Panc1 (cell line): ENCODE results near the gene PCCA. TPM values are rescaled to one million over a fixed set of nuclear protein-coding genes. Genes with fewer than 3 reads are reported as not detected.

Experiments
- ATAC-seq: fragments of 200-7000 bp; cut with Tn5 transposase; 2 replicates; pipeline ENCODE4 v1.9.1; 2020; ENCODE audit warnings: mild to moderate bottlenecking, moderate library complexity
- BruUV-seq: library from RNA; stranded (reverse); fragments of 400-500 nt; replicated peaks from 2 replicates; lab custom pipeline; 2021; lab: Mats Ljungman, UMichigan
- CTCF ChIA-PET: fragments of 300-600 bp; sonication (Branson Sonifier 250); formaldehyde crosslinking; loops from one replicate; lab custom pipeline; 2022; ENCODE audit warnings: antibody characterized with exemption; lab: Charles Lee
- POLR2A ChIA-PET: fragments of 300-600 bp; sonication (Branson Sonifier 250); formaldehyde crosslinking; loops from one replicate; lab custom pipeline; 2022; ENCODE audit warnings: antibody characterized with exemption; lab: Charles Lee
- DNase-seq: peaks from one replicate; pipeline ENCODE4 v3.0.0-alpha.2; 2010; ENCODE audit warnings: low read depth, low spot score
- H3K27ac ChIP-seq: 2 replicates; pipeline ENCODE4 v1.5.1; 2011; ENCODE audit warnings: mild to moderate bottlenecking, low read length, inconsistent platforms
- H3K27me3 ChIP-seq: fragments of 200-500 bp; sonication (Bioruptor generic); 2 replicates; pipeline ENCODE4 v1.6.0; 2014; ENCODE audit warnings: low read length, inconsistent platforms; ENCODE audit not compliant: control insufficient read depth, insufficient read depth
- H3K36me3 ChIP-seq: fragments of 200-500 bp; sonication (Bioruptor generic); 2 replicates; pipeline ENCODE4 v1.5.1; 2014; ENCODE audit warnings: inconsistent platforms, mild to moderate bottlenecking, low read length, moderate library complexity; ENCODE audit not compliant: control insufficient read depth, insufficient read depth
- H3K4me1 ChIP-seq: 2 replicates; pipeline ENCODE4 v1.5.1; 2011; ENCODE audit warnings: inconsistent platforms, mild to moderate bottlenecking, low read length, moderate library complexity; ENCODE audit not compliant: control insufficient read depth, insufficient read depth
- H3K4me3 ChIP-seq, 2 experiments: 2 replicates each; pipeline ENCODE4 v1.5.1; 2011 to 2012; ENCODE audit warnings: low read depth in 2 of 2, low read length in 2 of 2, mild to moderate bottlenecking in 2 of 2, inconsistent platforms in 1 of 2, moderate library complexity in 1 of 2
- H3K9me3 ChIP-seq: fragments of 200-500 bp; sonication (Bioruptor generic); 2 replicates; pipeline ENCODE4 v1.5.1; 2014; ENCODE audit warnings: low read depth, mild to moderate bottlenecking, inconsistent platforms, low read length, moderate library complexity; ENCODE audit not compliant: control insufficient read depth, insufficient read depth
- CTCF ChIP-seq: fragments of 450-650 bp; IDR thresholded peaks from 2 replicates; pipeline ENCODE4 v1.5.1; 2017; ENCODE audit warnings: mild to moderate bottlenecking
- POLR2AphosphoS5 ChIP-seq: IDR thresholded peaks from 2 replicates; pipeline ENCODE4 v1.6.1; 2012; ENCODE audit warnings: mild to moderate bottlenecking, low read depth, low read length, moderate library complexity
- REST ChIP-seq, 2 experiments: IDR thresholded peaks; 2 replicates each; pipeline ENCODE4 v1.6.1; 2011 to 2012; ENCODE audit warnings: low read depth in 2 of 2, control low read depth in 1 of 2, low read length in 1 of 2, mild to moderate bottlenecking in 1 of 2, moderate library complexity in 1 of 2; ENCODE audit not compliant: insufficient read depth in 1 of 2
- SIN3A ChIP-seq: IDR thresholded peaks from 2 replicates; pipeline ENCODE4 v1.6.1; 2012; ENCODE audit warnings: low read depth, mild to moderate bottlenecking, low read length, moderate library complexity, borderline replicate concordance; ENCODE audit not compliant: insufficient read depth
- TCF7L2 ChIP-seq: IDR thresholded peaks from 2 replicates; pipeline ENCODE4 v1.6.1; 2011; ENCODE audit warnings: mild to moderate bottlenecking, low read depth, low read length, inconsistent platforms
- in situ Hi-C: cut with HindIII; loops from 2 replicates; pipeline ENCODE4 v1.10.0; 2016; ENCODE audit warnings: low sequenced_read_pairs, low pct_unique_long_range_greater_than_20kb
- intact Hi-C: fragments of 100-400 bp; cut with micrococcal nuclease; formaldehyde crosslinking; loops from one replicate; pipeline ENCODE4 v1.10.0; 2022; ENCODE audit not compliant: unreplicated experiment
- total RNA-seq: library from RNA; stranded (reverse); gene quantifications from one replicate; pipeline ENCODE4 v1.2.1, GENCODE V29; 2021; ENCODE audit not compliant: unreplicated experiment

PCCA gene
- total RNA-seq, 1 experiment from 2014 or later, result 14.7 TPM

GRCh38 chr13:100350601-100351000 is 261.7 kb downstream of the PCCA start:
- intact Hi-C loops (no loop called here), in situ Hi-C loops (no loop called here)
- ATAC-seq (no peak), DNase-seq (no peak)
- ChIA-PET POLR2A (interaction anchor here (0.6 kb wide), 1 partner anchor 11 kb away, joined by 7 read pairs; no protein-coding TSS in a partner anchor), CTCF (no interaction called here)
- no TSS peak for BruUV-seq
- Histone ChIP-seq H3K9me3 (no peaks in the 10 kb centered on the region), H3K4me1 (no peaks in the 10 kb centered on the region), H3K27me3 (no peaks in the 10 kb centered on the region), H3K27ac (no peak overlapping the region), H3K4me3 (no peak overlapping the region), H3K36me3 (no peaks in the 10 kb centered on the region)
- TF ChIP-seq SIN3A (no peak), CTCF (no peak), REST (IDR thresholded peaks at IDR 0.05; ENCODE audit: insufficient read depth in 1 of 2, low read depth in 2 of 2, low read length in 1 of 2) (no peak), POLR2AphosphoS5 (no peak), TCF7L2 (no peak)

- intact Hi-C loops (no loop called here), in situ Hi-C loops (no loop called here)
- ATAC-seq, result no peak
- no peaks in the 10 kb centered on the region for H3K4me1 ChIP-seq
- no peak overlapping the region for H3K4me3 ChIP-seq
- BruUV-seq, result no TSS peak
- no peaks in the 10 kb centered on the region for H3K9me3 ChIP-seq
- CTCF ChIA-PET, result no interaction called here
- no peak for DNase-seq
- H3K36me3 ChIP-seq, result no peaks in the 10 kb centered on the region
- H3K27ac ChIP-seq, result no peak overlapping the region
- POLR2A ChIA-PET, result no interaction called here
- TF ChIP-seq TCF7L2 (no peak), REST (IDR thresholded peaks at IDR 0.05; ENCODE audit: insufficient read depth in 1 of 2, low read depth in 2 of 2, low read length in 1 of 2) (no peak), CTCF (no peak)
- no peaks in the 10 kb centered on the region for H3K27me3 ChIP-seq
These were observed 267.5 kb downstream of the PCCA start for GRCh38 chr13:100356426-100356825.
